Heart right ventricle (tissue), 16 donors: Measurements from ENCODE around the gene CIB2. TPM values are rescaled to one million over a fixed set of nuclear protein-coding genes. Genes with fewer than 3 reads are reported as not detected.

Experiments
- ATAC-seq, 8 donors: fragments of 200-7000 bp; cut with Tn5 transposase; one replicate each; pipeline ENCODE4 v1.9.1; 2020; ENCODE audit warnings: mild to moderate bottlenecking in 8 of 8, moderate library complexity in 8 of 8, moderate number of reproducible peaks in 1 of 8
- DNase-seq, 2 donors: peaks; one replicate each; pipeline ENCODE4 v3.0.0-alpha.2; 2020
- H3K27ac ChIP-seq, 10 donors: fragments of 200-600 bp; sonication (generic) in 2 of 10; one replicate each; pipeline versions ENCODE4 v1.5.0 to v1.8.0; 2020 to 2022; ENCODE audit warnings: mild to moderate bottlenecking in 3 of 10
- H3K27me3 ChIP-seq, 7 donors: fragments of 200-600 bp; one replicate each; pipeline ENCODE4 v1.8.0; 2021 to 2022; ENCODE audit warnings: mild to moderate bottlenecking in 2 of 7
- H3K36me3 ChIP-seq, 9 donors: fragments of 200-600 bp; sonication (generic) in 1 of 9; one replicate each; pipeline versions ENCODE4 v1.5.0 to v1.8.0; 2020 to 2022; ENCODE audit warnings: mild to moderate bottlenecking in 2 of 9
- H3K4me1 ChIP-seq, 9 donors: fragments of 200-600 bp; sonication (generic) in 1 of 9; one replicate each; pipeline versions ENCODE4 v1.5.0 to v1.8.0; 2020 to 2022; ENCODE audit warnings: mild to moderate bottlenecking in 4 of 9
- H3K4me3 ChIP-seq, 10 donors: fragments of 200-600 bp; sonication (generic) in 2 of 10; one replicate each; pipeline versions ENCODE4 v1.5.0 to v1.8.0; 2020 to 2022; ENCODE audit warnings: mild to moderate bottlenecking in 7 of 10, moderate library complexity in 2 of 10
- H3K9me3 ChIP-seq, 11 donors: fragments of 200-600 bp in 10 of 11; sonication (generic) in 2 of 11; one replicate each; pipeline versions ENCODE4 v1.5.0 to v1.8.0; 2013 to 2022; ENCODE audit warnings: mild to moderate bottlenecking in 2 of 11, control low read depth in 1 of 11, moderate library complexity in 1 of 11
- CTCF ChIP-seq, 9 donors: fragments of 200-600 bp; sonication (generic) in 2 of 9; IDR thresholded peaks; one replicate each; pipeline versions ENCODE4 v1.5.0 to v1.8.0; 2021 to 2022; ENCODE audit warnings: antibody characterized with exemption in 9 of 9, mild to moderate bottlenecking in 5 of 9, moderate library complexity in 1 of 9
- WGBS, 2 donors: extraction: QIAGEN DNeasy Blood & Tissue Kit; methylation state at CpG; one replicate each; pipeline ENCODE4 v1.1.7; 2013; ENCODE audit warnings: inconsistent platforms in 1 of 2; 5-methylcytosine and 5-hydroxymethylcytosine counted together
- intact Hi-C, 10 donors: fragments of 100-400 bp; cut with DNase I; formaldehyde crosslinking; loops; one replicate each; pipeline versions ENCODE4 v1.11.1 to v1.14.2; 2022
- polyA plus RNA-seq, 2 donors: library from polyadenylated mRNA; stranded (reverse); fragments of 200-250 nt; gene quantifications; one replicate each; pipeline ENCODE4 v1.2.3, GENCODE V29; 2013
- total RNA-seq, 10 donors: library from RNA; stranded (reverse); fragmentation: NEBNext Ultra II Directional in 3 of 10; extraction: Animal tissue kit (Norgen Biotek cat#: 25700) in 3 of 10; gene quantifications; one replicate each; pipeline versions ENCODE4 v1.2.1 to v1.2.4, GENCODE V29; 2021 to 2023
- donor health status: Arrhythmogenic right ventricular cardiomyopathy.
- donor health status: ischemic (EF 13 %, LVEDD 7.1; RV severe dilation, severe dysfunction).
- donor health status: healthy with polysubstance abuse.
- donor health status: DM: no; HTN: yes; CAD: no.
- donor health status: DM: no; HTN: no; CAD: no.
- donor health status: ischemic (EF 25% LVEDD 6.9; RV normal size, moderate dysfunction).
- donor health status: ischemic (EF 25% LVEDD 5.7; RV mildly dilated, moderate dysfunction).
- donor health status: healthy.
- donor health status: DM: yes; HTN: yes; CAD: no.
- donor health status: Ischemic cardiomyopathy.
- donor health status: ischemic (EF 35%, LVEDD 5.7; RV mildly dilated, moderate dysfunction).
- donor health status: nonischemic (EF 11% LVEDD 7.7; RV severe dilation, severe dysfunction).
- donor health status: DM: yes; HTN: yes; CAD: no.
- donor health status: PGD.
- donor health status: ischemic (EF 29% LVEDD 5.4; RV normal size, mild dysfunction).
- donor health status: nonischemic (EF 23%, LVEDD 6.1; RV moderate dilation, normal function).

CIB2 gene
- total and polyA plus RNA-seq, 12 donors, result 2.6 to 32.3 (median 13.7) TPM

- H3K9me3 ChIP-seq, result no peaks in the 10 kb centered on the region
- TF ChIP-seq CTCF (IDR thresholded peaks at IDR 0.05), result no peak
- H3K4me3 ChIP-seq, result peak overlapping the region; percentile 56 to 95 (median 80)
- H3K27ac ChIP-seq, result peak overlapping the region in 8 of 10 donors; percentile 71 to 91 (median 84)
- no peaks in the 10 kb centered on the region for H3K36me3 ChIP-seq
- whole genome bisulfite sequencing, 2 donors, result 28 to 37% methylated on average over 42 to 51 of the region's 51 CpGs
- DNase-seq (no peak), ATAC-seq (peak in 2 of 8 donors; percentile 4 to 42)
- no peaks in the 10 kb centered on the region for H3K27me3 ChIP-seq
- H3K4me1 ChIP-seq, result peaks cover 0 to 13% (median 10%) of the 10 kb centered on the region in 9 donors
- intact Hi-C loops, result loop anchor here in 6 of 10 donors (2.0 to 10.0 kb wide), 4 partner anchors 18 to 112 kb away; partner anchors contain the start of gene IDH3A (in 1 of the 6)
Observed at GRCh38 chr15:78130466-78131294, 565 bp downstream of the CIB2 start.

- DNase-seq (no peak), ATAC-seq (no peak)
- Histone ChIP-seq H3K9me3 (no peaks in the 10 kb centered on the region), H3K36me3 (no peaks in the 10 kb centered on the region), H3K4me3 (no peak overlapping the region), H3K4me1 (peaks cover 0 to 13% (median 10%) of the 10 kb centered on the region in 9 donors), H3K27ac (no peak overlapping the region), H3K27me3 (no peaks in the 10 kb centered on the region)
- 93% methylated on average over 5 of the region's 5 CpGs for WGBS, 2 donors
- TF ChIP-seq CTCF (IDR thresholded peaks at IDR 0.05), result no peak
- intact Hi-C loops, result loop anchor here in 8 of 10 donors (2.0 to 10.0 kb wide), 6 partner anchors 19 to 112 kb away; partner anchors contain the start of gene IDH3A (in 1 of the 8)
Observed at GRCh38 chr15:78129751-78130287, 1.4 kb downstream of the CIB2 start.

- WGBS, 2 donors, result 62 to 64% methylated on average over 8 of the region's 8 CpGs
- Histone ChIP-seq H3K27me3 (no peaks in the 10 kb centered on the region), H3K4me3 (no peak overlapping the region), H3K4me1 (peaks cover 0 to 13% (median 10%) of the 10 kb centered on the region in 9 donors), H3K9me3 (no peaks in the 10 kb centered on the region), H3K36me3 (no peaks in the 10 kb centered on the region), H3K27ac (no peak overlapping the region)
- peak in 4 of 8 donors; percentile 8 to 25 (median 12) for ATAC-seq
- TF ChIP-seq CTCF (IDR thresholded peaks at IDR 0.05), result no peak
- no peak for DNase-seq
- intact Hi-C loops, result loop anchor here in 3 of 10 donors (5.0 kb wide), 3 partner anchors 53 to 113 kb away; no protein-coding TSS in a partner anchor
Observed at GRCh38 chr15:78129077-78129750, 2.0 kb downstream of the CIB2 start.

GRCh38 chr15:78127882-78128281 is 3.4 kb downstream of the CIB2 start:
- DNase-seq (no peak), ATAC-seq (no peak)
- TF ChIP-seq CTCF (IDR thresholded peaks at IDR 0.05), result no peak
- Histone ChIP-seq H3K36me3 (no peaks in the 10 kb centered on the region), H3K4me3 (no peak overlapping the region), H3K4me1 (peaks cover 0 to 13% (median 10%) of the 10 kb centered on the region in 9 donors), H3K9me3 (no peaks in the 10 kb centered on the region), H3K27me3 (no peaks in the 10 kb centered on the region), H3K27ac (no peak overlapping the region)
- intact Hi-C loops, result loop anchor here in 3 of 10 donors (5.0 kb wide), 3 partner anchors 54 to 114 kb away; no protein-coding TSS in a partner anchor
- WGBS, 2 donors, result 85 to 92% methylated on average over 2 of the region's 2 CpGs
